H1 (cell line): ENCODE results near the gene EIF4E.

ENCODE experiments used
- CHD2 ChIP-seq: IDR thresholded peaks from 2 replicates; pipeline ENCODE4 v1.6.1; 2012; ENCODE audit warnings: low read length, improper control_type of control experiment
- CREB1 ChIP-seq: IDR thresholded peaks from 2 replicates; pipeline ENCODE4 v1.6.1; 2012; ENCODE audit warnings: inconsistent platforms
- CTCF ChIP-seq, 3 experiments: IDR thresholded peaks; 1 replicate in 2 of 3; 2 replicates in 1 of 3; pipeline versions ENCODE4 v1.5.1 to v1.6.1; 2011; ENCODE audit warnings: low read length in 3 of 3, mild to moderate bottlenecking in 3 of 3, inconsistent platforms in 2 of 3, low read depth in 1 of 3, moderate library complexity in 1 of 3; ENCODE audit not compliant: insufficient read depth in 1 of 3; ENCODE audit errors: control extremely low read depth in 1 of 3
- EZH2 ChIP-seq: fragments of 200-600 bp; sonication (generic); IDR thresholded peaks from 2 replicates; pipeline ENCODE4 v1.7.1; 2012; ENCODE audit warnings: low read depth, mild to moderate bottlenecking, moderate library complexity, low read length, inconsistent platforms; ENCODE audit not compliant: severe bottlenecking
- GTF2F1 ChIP-seq: IDR thresholded peaks from 2 replicates; pipeline ENCODE4 v1.6.1; 2012; ENCODE audit warnings: low read depth, low read length, improper control_type of control experiment, borderline replicate concordance
- NRF1 ChIP-seq: IDR thresholded peaks from 2 replicates; pipeline ENCODE4 v1.6.1; 2011; ENCODE audit warnings: mild to moderate bottlenecking, low read depth, low read length, improper control_type of control experiment
- POLR2AphosphoS5 ChIP-seq: IDR thresholded peaks from 2 replicates; pipeline ENCODE4 v1.6.1; 2011; ENCODE audit warnings: low read depth, low read length
- RAD21 ChIP-seq, 2 experiments: IDR thresholded peaks in 1 of 2; conservative IDR thresholded peaks in 1 of 2; 2 replicates each; pipeline ENCODE4 v1.6.1; 2011; ENCODE audit warnings: low read depth in 2 of 2, low read length in 2 of 2, improper control_type of control experiment in 1 of 2, inconsistent platforms in 1 of 2, mild to moderate bottlenecking in 1 of 2, moderate library complexity in 1 of 2
- YY1 ChIP-seq: IDR thresholded peaks from 2 replicates; pipeline ENCODE4 v1.6.1; 2011; ENCODE audit warnings: low read depth, mild to moderate bottlenecking, low read length

- TF ChIP-seq CREB1 (no peak), YY1 (no peak), CTCF (IDR thresholded peaks at IDR 0.05; ENCODE audit: control extremely low read depth in 1 of 3, insufficient read depth in 1 of 3, low read depth in 1 of 3, low read length in 3 of 3) (no peak), EZH2 (no peak), NRF1 (no peak), CHD2 (no peak), POLR2AphosphoS5 (no peak), GTF2F1 (no peak), RAD21 (IDR thresholded peaks at IDR 0.05 in 1 of 2, conservative IDR thresholded peaks at IDR 0.05 in 1 of 2; ENCODE audit: low read depth in 2 of 2, low read length in 2 of 2) (no peak)
These were observed 16.4 kb upstream of the EIF4E start for GRCh38 chr4:98945297-98945850.
